Omental fat pad (tissue), 4 donors: Measurements from ENCODE around the gene CDH22. TPM values are rescaled to one million over a fixed set of nuclear protein-coding genes. Genes with fewer than 3 reads are reported as not detected.

ENCODE experiments used
- ATAC-seq: fragments of 150-250 bp; one replicate; pipeline ENCODE4 v1.9.1; 2016; ENCODE audit warnings: mild to moderate bottlenecking, moderate library complexity; ENCODE audit not compliant: low FRiP score
- DNase-seq: peaks from one replicate; pipeline ENCODE4 v3.0.0-alpha.2; 2019; ENCODE audit warnings: low spot score
- CTCF ChIP-seq, 3 donors: fragments of 450-650 bp; IDR thresholded peaks; one replicate each; pipeline ENCODE4 v1.5.1; 2016 to 2017; ENCODE audit warnings: antibody characterized with exemption in 3 of 3, mild to moderate bottlenecking in 3 of 3, moderate library complexity in 2 of 3
- total RNA-seq, 4 donors: library from RNA; depleted of rRNA; stranded (reverse); fragments of >200 nt; gene quantifications; one replicate each; pipeline ENCODE4 v1.1.0, GENCODE V29; 2016

The CDH22 gene
- total RNA-seq, 4 donors from 2014 or later = 0.24 to 0.46 (median 0.31) TPM

- TF ChIP-seq CTCF (IDR thresholded peaks at IDR 0.05) = no peak
- no peak for ATAC-seq
- DNase-seq = no peak
Observed at GRCh38 chr20:46242390-46242789, 65.9 kb downstream of the CDH22 start.

- ATAC-seq (no peak), DNase-seq (no peak)
- TF ChIP-seq CTCF (IDR thresholded peaks at IDR 0.05) = no peak
Observed at GRCh38 chr20:46240881-46241280, 67.4 kb downstream of the CDH22 start.

- no peak for TF ChIP-seq CTCF (IDR thresholded peaks at IDR 0.05)
- no peak for DNase-seq
- no peak for ATAC-seq
Observed at GRCh38 chr20:46240065-46240464, 68.2 kb downstream of the CDH22 start.

- TF ChIP-seq CTCF (IDR thresholded peaks at IDR 0.05) = no peak
- DNase-seq = no peak
- ATAC-seq = no peak
Observed at GRCh38 chr20:46237736-46238135, 70.6 kb downstream of the CDH22 start.

GRCh38 chr20:46237227-46237626, 71.1 kb downstream of the CDH22 start:
- DNase-seq = no peak
- ATAC-seq = no peak
- TF ChIP-seq CTCF (IDR thresholded peaks at IDR 0.05) = no peak

- TF ChIP-seq CTCF (IDR thresholded peaks at IDR 0.05) = no peak
- ATAC-seq = no peak
- no peak for DNase-seq
Observed at GRCh38 chr20:46235077-46235476, 73.2 kb downstream of the CDH22 start.

- no peak for TF ChIP-seq CTCF (IDR thresholded peaks at IDR 0.05)
- ATAC-seq = no peak
Observed at GRCh38 chr20:46233701-46234100, 74.6 kb downstream of the CDH22 start.

More at GRCh38 chr20:46233701-46234100, 74.6 kb downstream of the CDH22 start:
- DNase-seq = no peak
